IMR-90 (cell line): Measurements from ENCODE around the gene ZNF396. TPM values are rescaled to one million over a fixed set of nuclear protein-coding genes. Genes with fewer than 3 reads are reported as not detected.

ENCODE experiments used
- ATAC-seq: fragments of 200-7000 bp; cut with Tn5 transposase; 2 replicates; pipeline ENCODE4 v1.9.1; 2020; ENCODE audit warnings: low read depth, mild to moderate bottlenecking, moderate library complexity
- BruUV-seq: library from RNA; stranded (reverse); fragments of 400-500 nt; replicated peaks from 2 replicates; lab custom pipeline; 2021; lab: Mats Ljungman, UMichigan
- CTCF ChIA-PET: fragments of 300-600 bp; formaldehyde crosslinking; extraction: SDS; loops from one replicate; lab custom pipeline; 2021; ENCODE audit warnings: antibody characterized with exemption; lab: Yijun Ruan, JAX
- POLR2A ChIA-PET: fragments of 300-600 bp; sonication (Branson Sonifier 250); formaldehyde crosslinking; loops from one replicate; lab custom pipeline; 2022; ENCODE audit warnings: antibody characterized with exemption; ENCODE audit not compliant: unreplicated experiment; lab: Charles Lee
- DNase-seq: peaks from one replicate; pipeline ENCODE4 v3.0.0; 2013
- H2AFZ ChIP-seq: replicated peaks from 2 replicates; pipeline ENCODE3; 2013; ENCODE audit warnings: low read length, mild to moderate bottlenecking; ENCODE audit not compliant: poor library complexity
- H2AK5ac ChIP-seq: 2 replicates; pipeline ENCODE4 v1.6.1; 2013; ENCODE audit warnings: low read depth, low read length, inconsistent platforms
- H2AK9ac ChIP-seq: replicated peaks from 2 replicates; pipeline ENCODE3; 2013; ENCODE audit warnings: mild to moderate bottlenecking, low read depth, low read length, moderate library complexity; ENCODE audit not compliant: poor library complexity
- H2BK120ac ChIP-seq: 2 replicates; pipeline ENCODE4 v1.6.1; 2013; ENCODE audit warnings: low read depth, low read length, inconsistent platforms
- H2BK15ac ChIP-seq: 3 replicates; pipeline ENCODE4 v1.6.1; 2013; ENCODE audit warnings: low read depth, low read length, inconsistent platforms
- H2BK20ac ChIP-seq: 2 replicates; pipeline ENCODE4 v1.6.1; 2013; ENCODE audit warnings: low read depth, mild to moderate bottlenecking, inconsistent platforms, low read length, moderate library complexity
- H2BK5ac ChIP-seq: 2 replicates; pipeline ENCODE4 v1.6.1; 2013; ENCODE audit warnings: mild to moderate bottlenecking, low read depth, low read length, inconsistent platforms; ENCODE audit not compliant: poor library complexity, severe bottlenecking
- H3K14ac ChIP-seq: replicated peaks from 2 replicates; pipeline ENCODE4 v1.6.1; 2013; ENCODE audit warnings: low read depth, low read length, inconsistent platforms
- H3K18ac ChIP-seq: 2 replicates; pipeline ENCODE4 v1.6.1; 2013; ENCODE audit warnings: low read depth, low read length, control low read depth
- H3K23ac ChIP-seq: 2 replicates; pipeline ENCODE4 v1.6.1; 2013; ENCODE audit warnings: low read depth, low read length, inconsistent platforms
- H3K27ac ChIP-seq: 2 replicates; pipeline ENCODE4 v1.5.1; 2013; ENCODE audit warnings: mild to moderate bottlenecking, control low read depth, low read length; ENCODE audit not compliant: insufficient read depth
- H3K27me3 ChIP-seq: 2 replicates; pipeline ENCODE4 v1.6.1; 2013; ENCODE audit warnings: low read length; ENCODE audit not compliant: control insufficient read depth, insufficient read depth
- H3K36me3 ChIP-seq: 2 replicates; pipeline ENCODE4 v1.6.1; 2013; ENCODE audit warnings: low read length, mixed read lengths; ENCODE audit not compliant: control insufficient read depth, insufficient read depth
- H3K4ac ChIP-seq: 2 replicates; pipeline ENCODE4 v1.6.1; 2013; ENCODE audit warnings: low read depth, low read length, inconsistent platforms
- H3K4me1 ChIP-seq: 2 replicates; pipeline ENCODE4 v1.6.1; 2013; ENCODE audit warnings: low read length, mixed read lengths; ENCODE audit not compliant: control insufficient read depth, insufficient read depth
- H3K4me2 ChIP-seq: 2 replicates; pipeline ENCODE4 v1.6.1; 2013; ENCODE audit warnings: low read depth, mild to moderate bottlenecking, control low read depth, low read length, moderate library complexity
- H3K4me3 ChIP-seq: 2 replicates; pipeline ENCODE4 v1.5.1; 2013; ENCODE audit warnings: low read depth, mild to moderate bottlenecking, control low read depth, low read length, moderate library complexity; ENCODE audit not compliant: insufficient read depth
- H3K56ac ChIP-seq: 2 replicates; pipeline ENCODE4 v1.6.1; 2013; ENCODE audit warnings: low read length, inconsistent platforms; ENCODE audit not compliant: insufficient read depth; ENCODE audit errors: extremely low read depth
- H3K79me1 ChIP-seq, 2 experiments: 2 replicates each; pipeline ENCODE4 v1.6.1; 2013; ENCODE audit warnings: low read length in 2 of 2, inconsistent platforms in 1 of 2, low read depth in 1 of 2
- H3K9ac ChIP-seq: 2 replicates; pipeline ENCODE4 v1.6.1; 2013; ENCODE audit warnings: low read depth, low read length, control low read depth
- H3K9me1 ChIP-seq: 2 replicates; pipeline ENCODE4 v1.6.1; 2013; ENCODE audit warnings: low read length, inconsistent platforms; ENCODE audit not compliant: insufficient read depth
- H3K9me3 ChIP-seq: 2 replicates; pipeline ENCODE4 v1.6.1; 2013; ENCODE audit warnings: low read length; ENCODE audit not compliant: control insufficient read depth, insufficient read depth
- H4K20me1 ChIP-seq: 2 replicates; pipeline ENCODE4 v1.6.1; 2013; ENCODE audit warnings: low read length, inconsistent platforms; ENCODE audit not compliant: insufficient read depth
- H4K5ac ChIP-seq: 2 replicates; pipeline ENCODE4 v1.6.1; 2013; ENCODE audit warnings: mild to moderate bottlenecking, low read depth, low read length, control low read depth
- H4K8ac ChIP-seq, 2 experiments: 2 replicates each; pipeline ENCODE4 v1.6.1; 2013; ENCODE audit warnings: low read depth in 2 of 2, low read length in 2 of 2, control low read depth in 1 of 2, inconsistent platforms in 1 of 2
- H4K91ac ChIP-seq: 2 replicates; pipeline ENCODE4 v1.6.1; 2013; ENCODE audit warnings: low read depth, low read length, inconsistent platforms; ENCODE audit not compliant: insufficient read depth
- BHLHE40 ChIP-seq: fragments of 150-350 bp; IDR thresholded peaks from 2 replicates; pipeline ENCODE4 v1.6.1; 2016; ENCODE audit warnings: mild to moderate bottlenecking, low read depth, low read length
- CEBPB ChIP-seq: IDR thresholded peaks from 2 replicates; pipeline ENCODE4 v1.6.1; 2012; ENCODE audit warnings: low read depth, low read length, improper control_type of control experiment
- CHD1 ChIP-seq: IDR thresholded peaks from 2 replicates; pipeline ENCODE4 v1.6.1; 2012; ENCODE audit warnings: low read depth, low read length, improper control_type of control experiment
- CTCF ChIP-seq: conservative IDR thresholded peaks from 2 replicates; pipeline ENCODE4 v1.5.1; 2012; ENCODE audit warnings: mild to moderate bottlenecking, low read depth, low read length, improper control_type of control experiment
- ELK1 ChIP-seq: fragments of 150-350 bp; IDR thresholded peaks from 2 replicates; pipeline ENCODE4 v1.6.1; 2016; ENCODE audit warnings: low read depth, mild to moderate bottlenecking, low read length, moderate library complexity, borderline replicate concordance
- FOS ChIP-seq: fragments of 150-350 bp; IDR thresholded peaks from 2 replicates; pipeline ENCODE4 v1.6.1; 2016; ENCODE audit warnings: low read depth, low read length
- MAFK ChIP-seq: IDR thresholded peaks from 2 replicates; pipeline ENCODE4 v1.6.1; 2012; ENCODE audit warnings: low read depth, low read length, improper control_type of control experiment
- MAZ ChIP-seq: IDR thresholded peaks from 2 replicates; pipeline ENCODE4 v1.6.1; 2012; ENCODE audit warnings: low read depth, mild to moderate bottlenecking, low read length, improper control_type of control experiment, moderate library complexity, borderline replicate concordance
- MXI1 ChIP-seq: IDR thresholded peaks from 2 replicates; pipeline ENCODE4 v1.6.1; 2012; ENCODE audit warnings: low read depth, mild to moderate bottlenecking, low read length, moderate library complexity, borderline replicate concordance
- NFE2L2 ChIP-seq: fragments of 150-350 bp; IDR thresholded peaks from 2 replicates; pipeline ENCODE4 v1.6.1; 2016; ENCODE audit warnings: low read depth, mild to moderate bottlenecking, low read length
- POLR2A ChIP-seq: IDR thresholded peaks from 2 replicates; pipeline ENCODE4 v1.6.1; 2012; ENCODE audit warnings: mild to moderate bottlenecking, low read depth, low read length
- RAD21 ChIP-seq: IDR thresholded peaks from 2 replicates; pipeline ENCODE4 v1.6.1; 2012; ENCODE audit warnings: low read length, improper control_type of control experiment
- RCOR1 ChIP-seq: IDR thresholded peaks from 2 replicates; pipeline ENCODE4 v1.6.1; 2012; ENCODE audit warnings: mild to moderate bottlenecking, low read length, improper control_type of control experiment; ENCODE audit not compliant: insufficient replicate concordance
- RFX5 ChIP-seq: IDR thresholded peaks from 2 replicates; pipeline ENCODE4 v1.8.0; 2012; ENCODE audit warnings: low read depth, mild to moderate bottlenecking, low read length, moderate library complexity
- SMC3 ChIP-seq: fragments of 150-350 bp; IDR thresholded peaks from 2 replicates; pipeline ENCODE4 v1.6.1; 2016; ENCODE audit warnings: low read depth, mild to moderate bottlenecking, antibody characterized with exemption, low read length, moderate library complexity
- USF2 ChIP-seq: fragments of 150-350 bp; IDR thresholded peaks from 2 replicates; pipeline ENCODE4 v1.6.1; 2017; ENCODE audit warnings: mild to moderate bottlenecking, antibody characterized with exemption, low read length, low read depth
- dilution Hi-C: fragments of 300-500 bp; cut with HindIII; formaldehyde crosslinking; loops from one replicate; pipeline ENCODE4 v1.14.3; 2018; ENCODE audit warnings: low sequenced_read_pairs; ENCODE audit not compliant: unreplicated experiment
- in situ Hi-C: fragments of 300-500 bp; cut with MboI; formaldehyde crosslinking; loops from 3 replicates; pipeline ENCODE4 v1.14.3; 2019; ENCODE audit warnings: low sequenced_read_pairs, inconsistent platforms, mixed read lengths
- intact Hi-C: fragments of 100-400 bp; cut with micrococcal nuclease; formaldehyde crosslinking; loops from 2 replicates; pipeline ENCODE4 v1.10.0; 2022
- polyA plus RNA-seq, 3 experiments: library from polyadenylated mRNA; depleted of rRNA; stranded (reverse); fragments of >200 nt; gene quantifications; 2 replicates each; pipeline ENCODE4 v1.2.3, GENCODE V29; 2012; ENCODE audit warnings: low replicate concordance in 1 of 3
- total RNA-seq: library from RNA; depleted of rRNA; stranded (reverse); fragments of >200 nt; gene quantifications from 2 replicates; pipeline ENCODE4 v1.2.3, GENCODE V29; 2012

The ZNF396 gene
- total and polyA plus RNA-seq, 2 of the 4 experiments (the other 2 are of a cell fraction): 0.26 to 0.54 TPM

- H3K36me3 ChIP-seq: no peaks in the 10 kb centered on the region
- CTCF ChIA-PET: no interaction called here
- POLR2A ChIA-PET: no interaction called here
- no peak overlapping the region for H2BK15ac ChIP-seq
- H4K20me1 ChIP-seq: no peaks in the 10 kb centered on the region
- H3K23ac ChIP-seq: no peak overlapping the region
- H3K18ac ChIP-seq: no peak overlapping the region
- no peak overlapping the region for H3K14ac ChIP-seq
- no peak overlapping the region for H4K5ac ChIP-seq
- no peak overlapping the region for H3K4me2 ChIP-seq
- no peak overlapping the region for H4K8ac ChIP-seq
- H2AK5ac ChIP-seq: no peak overlapping the region
- intact Hi-C loops (no loop called here), in situ Hi-C loops (no loop called here), dilution Hi-C loops (no loop called here)
- ATAC-seq (no peak), DNase-seq (no peak)
- peaks cover 6% of the 10 kb centered on the region for H3K9me3 ChIP-seq
- no peak overlapping the region for H3K27ac ChIP-seq
- no peak overlapping the region for H3K4ac ChIP-seq
- H3K4me3 ChIP-seq: no peak overlapping the region
- H3K79me1 ChIP-seq: no peaks in the 10 kb centered on the region
- no peak overlapping the region for H2BK120ac ChIP-seq
- H3K9ac ChIP-seq: no peak overlapping the region
- BruUV-seq: no TSS peak
- TF ChIP-seq CTCF: no peak
- TF ChIP-seq MAFK: no peak
- TF ChIP-seq BHLHE40: no peak
- no peak for TF ChIP-seq RAD21
- no peak for TF ChIP-seq CHD1
- no peak for TF ChIP-seq MAZ
- TF ChIP-seq RFX5: no peak
- no peak for TF ChIP-seq FOS
- no peak for TF ChIP-seq RCOR1
- no peak for TF ChIP-seq ELK1
- TF ChIP-seq USF2: no peak
- TF ChIP-seq MXI1: no peak
- no peak for TF ChIP-seq SMC3
- no peak for TF ChIP-seq CEBPB
- TF ChIP-seq POLR2A: no peak
- TF ChIP-seq NFE2L2: no peak
- H2AFZ ChIP-seq: no peak overlapping the region
- no peaks in the 10 kb centered on the region for H3K9me1 ChIP-seq
- H3K27me3 ChIP-seq: no peaks in the 10 kb centered on the region
- H3K4me1 ChIP-seq: no peaks in the 10 kb centered on the region
- H2BK20ac ChIP-seq: no peak overlapping the region
- no peak overlapping the region for H4K91ac ChIP-seq
- H3K56ac ChIP-seq: no peak overlapping the region
- no peak overlapping the region for H2BK5ac ChIP-seq
- no peak overlapping the region for H2AK9ac ChIP-seq
These were observed 24.4 kb downstream of the ZNF396 start for GRCh38 chr18:35352778-35353177.
